ENCODE results near the gene SPACA1.
"Not testable (repeated sequence)": the region's sequence is repeated elsewhere in the genome, so short reads cannot be mapped to it uniquely, and the experiment has no call there.

The SPACA1 gene, protein sequence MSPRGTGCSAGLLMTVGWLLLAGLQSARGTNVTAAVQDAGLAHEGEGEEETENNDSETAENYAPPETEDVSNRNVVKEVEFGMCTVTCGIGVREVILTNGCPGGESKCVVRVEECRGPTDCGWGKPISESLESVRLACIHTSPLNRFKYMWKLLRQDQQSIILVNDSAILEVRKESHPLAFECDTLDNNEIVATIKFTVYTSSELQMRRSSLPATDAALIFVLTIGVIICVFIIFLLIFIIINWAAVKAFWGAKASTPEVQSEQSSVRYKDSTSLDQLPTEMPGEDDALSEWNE

DNA sequence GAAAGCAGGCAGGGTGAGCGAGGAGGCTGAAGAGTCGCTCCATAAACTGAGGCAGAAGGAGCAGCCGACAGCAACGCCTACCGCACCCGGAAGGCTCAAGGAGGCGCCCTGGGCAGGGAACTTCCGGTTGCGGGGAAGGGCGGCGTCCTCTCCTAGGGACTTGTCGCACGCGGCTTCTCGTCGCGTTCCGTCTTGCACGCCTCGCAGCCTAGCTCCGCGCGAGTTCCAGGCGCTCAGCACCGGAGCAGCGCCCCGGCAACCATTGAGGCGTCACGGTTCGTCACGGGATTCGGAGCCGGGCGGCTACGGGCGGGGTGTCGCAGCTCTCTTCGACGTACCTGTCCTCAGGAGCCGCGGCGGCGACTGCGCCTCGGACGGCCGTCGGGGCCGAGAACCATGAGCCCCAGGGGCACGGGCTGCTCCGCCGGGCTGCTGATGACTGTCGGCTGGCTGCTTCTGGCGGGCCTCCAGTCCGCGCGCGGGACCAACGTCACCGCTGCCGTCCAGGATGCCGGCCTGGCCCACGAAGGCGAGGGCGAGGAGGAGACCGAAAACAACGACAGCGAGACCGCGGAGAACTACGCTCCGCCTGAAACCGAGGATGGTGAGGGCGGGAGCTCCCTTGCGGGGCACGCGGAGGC lies at the start of gene SPACA1:
Gene SPACA1 (plus strand): TSS at position 332 of the 641 bp plus-strand sequence. CDS start 65 bp downstream, at position 397.
- DNase-seq = no peak

DNA sequence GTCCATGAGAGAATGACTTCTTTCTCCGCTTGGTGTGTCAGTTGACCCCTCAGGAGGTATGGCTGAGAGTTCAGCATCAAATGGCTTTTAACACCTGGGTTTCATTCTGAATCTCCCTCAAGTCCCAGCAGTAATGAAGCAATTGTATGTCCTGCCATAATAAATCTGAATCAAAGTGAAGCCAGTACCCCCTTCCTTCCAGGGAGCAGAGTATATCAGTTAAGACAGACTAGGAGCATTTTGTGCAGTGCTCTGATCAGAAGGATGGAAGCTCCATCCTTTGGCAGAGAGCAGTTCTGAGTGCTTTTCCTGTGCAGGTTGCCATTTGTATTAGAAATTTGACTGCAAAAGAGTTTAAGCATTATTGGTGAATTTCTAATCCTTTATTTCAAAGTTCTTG lies 46.9 kb upstream of the SPACA1 start:
- DNase-seq = no peak

DNA sequence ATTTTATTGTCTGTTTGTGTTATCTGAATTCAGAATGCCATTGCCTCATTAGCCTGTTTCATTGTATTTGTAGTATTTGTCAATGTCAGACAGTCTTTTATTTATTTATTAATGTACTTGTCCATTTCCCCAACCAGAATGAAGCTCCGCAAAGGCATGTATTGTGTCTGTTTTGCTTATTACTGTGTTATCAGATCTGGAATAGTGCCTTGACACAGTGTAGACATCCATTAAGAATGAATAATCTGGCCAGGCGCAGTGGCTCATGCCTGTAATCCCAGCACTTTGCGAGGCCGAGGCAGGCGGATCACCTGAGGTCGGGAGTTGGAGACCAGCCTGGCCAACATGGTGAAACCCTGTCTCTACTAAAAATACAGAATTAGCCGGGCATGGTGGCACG lies 46.4 kb upstream of the SPACA1 start:
- not testable (repeated sequence) for DNase-seq

DNA sequence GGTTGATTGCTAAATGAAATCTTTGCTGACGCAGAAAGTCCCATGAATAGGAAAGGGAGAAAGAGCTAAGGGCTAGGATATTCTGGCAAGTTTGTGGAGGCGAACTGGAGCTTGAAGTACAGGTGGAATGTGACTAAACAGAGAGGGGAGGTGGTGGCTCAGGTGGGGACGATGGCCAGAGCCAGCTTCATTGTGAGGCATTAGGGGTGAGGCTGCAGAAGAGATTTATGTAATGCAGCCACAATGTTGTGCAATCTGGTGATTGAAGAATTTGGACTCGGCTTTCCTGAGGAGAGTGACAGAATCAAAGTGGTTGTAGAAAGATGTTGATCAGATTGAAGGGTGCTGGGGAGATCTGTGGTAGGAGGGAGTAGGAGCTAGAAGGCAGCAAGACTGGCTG lies 42.9 kb upstream of the SPACA1 start:
- DNase-seq = no peak

DNA sequence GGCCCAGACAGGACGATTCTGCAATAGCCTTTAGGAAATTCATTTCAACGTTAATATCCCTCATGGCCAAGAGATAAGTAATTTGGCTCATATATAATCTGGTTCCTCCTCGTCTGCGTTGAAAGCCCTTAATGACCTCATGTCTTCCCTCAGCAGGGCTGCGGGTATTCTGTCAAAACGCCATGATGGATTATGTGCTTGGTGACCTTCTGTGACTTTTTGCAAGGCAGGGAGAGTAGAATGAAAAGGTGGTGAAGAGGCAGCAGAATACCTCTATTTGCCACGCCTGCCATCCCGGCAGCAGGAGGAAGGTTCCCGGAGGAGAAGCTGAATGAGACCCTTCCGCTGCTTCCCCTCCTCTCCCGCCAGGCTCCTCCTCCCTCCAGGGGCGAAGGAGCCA lies 41.1 kb upstream of the SPACA1 start:
- no peak for DNase-seq

DNA sequence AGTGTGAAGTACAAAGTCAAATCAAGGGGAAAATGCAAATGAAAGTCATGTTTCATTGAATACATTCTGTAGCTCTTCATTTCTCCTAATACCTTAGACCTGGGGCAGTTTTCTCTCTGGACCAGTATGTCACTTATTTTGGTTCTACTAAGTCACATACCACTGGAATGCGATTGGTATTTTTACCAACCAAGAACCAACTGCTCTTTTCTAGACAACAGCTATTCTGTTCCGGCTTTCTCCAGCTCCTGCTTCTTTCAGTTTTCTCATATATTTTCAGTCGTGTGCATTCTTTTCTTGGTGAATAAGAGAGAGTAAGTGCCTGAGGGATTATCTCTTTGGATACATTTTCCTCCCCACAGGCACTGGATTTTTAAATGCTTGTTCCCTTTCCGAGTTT lies 39.2 kb upstream of the SPACA1 start:
- DNase-seq = no peak

DNA sequence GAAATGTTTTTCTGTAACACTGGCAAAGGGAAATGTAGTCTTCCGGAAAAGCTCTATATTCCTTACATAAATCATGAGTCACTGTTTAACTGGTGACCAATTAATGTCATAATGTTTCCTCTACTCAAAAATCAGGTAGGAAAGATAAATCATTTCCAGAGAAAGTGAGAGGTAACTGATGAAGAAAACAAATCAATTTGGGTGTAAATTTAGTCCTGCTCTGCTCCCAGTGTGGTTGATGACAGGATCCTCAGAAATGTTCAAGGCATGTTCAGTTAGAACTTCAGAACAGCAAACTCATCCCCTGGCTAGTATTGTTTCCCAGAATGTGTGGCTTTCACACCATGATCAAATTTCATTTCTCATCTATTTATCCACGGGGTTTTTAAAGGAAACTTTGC lies 38.8 kb upstream of the SPACA1 start:
- no peak for DNase-seq

DNA sequence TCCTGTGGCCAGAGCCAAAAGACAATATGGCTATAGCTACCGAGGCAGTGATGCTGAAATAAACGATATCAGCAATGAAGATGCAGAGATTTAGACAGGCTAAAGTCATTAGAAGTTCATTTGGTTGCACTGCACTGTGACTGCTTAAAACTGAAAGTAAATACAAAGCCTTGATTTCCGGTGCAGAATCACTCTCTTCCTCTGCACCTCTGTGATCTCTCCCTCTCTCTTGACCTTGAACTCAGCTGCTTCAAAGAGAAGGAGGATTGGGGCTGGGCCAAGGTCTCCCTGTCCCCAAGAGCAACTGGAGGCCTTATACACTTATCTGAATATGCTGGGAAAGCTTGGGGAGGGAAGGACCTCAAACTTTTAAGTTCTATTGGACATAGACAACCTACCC lies 34.6 kb upstream of the SPACA1 start:
- DNase-seq = no peak

DNA sequence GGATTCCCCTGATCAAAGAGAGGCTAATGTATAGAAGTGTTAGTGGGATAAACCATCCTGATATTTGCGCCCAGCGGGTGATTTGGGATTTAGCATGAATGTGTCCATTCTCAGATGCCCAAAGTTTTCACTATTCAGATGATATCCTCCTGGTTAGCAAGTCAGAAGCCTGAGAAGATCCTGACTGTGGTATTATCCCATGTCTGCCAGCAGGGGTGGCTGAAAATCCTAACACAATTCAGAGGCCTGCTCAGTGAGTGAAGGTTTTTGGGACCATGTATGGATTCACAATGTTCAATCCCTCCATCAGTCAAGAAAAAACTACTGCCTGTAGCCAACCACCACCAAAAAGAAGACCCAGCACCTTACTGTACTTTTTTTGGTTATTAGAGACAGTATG lies 34.1 kb upstream of the SPACA1 start:
- DNase-seq = no peak

DNA sequence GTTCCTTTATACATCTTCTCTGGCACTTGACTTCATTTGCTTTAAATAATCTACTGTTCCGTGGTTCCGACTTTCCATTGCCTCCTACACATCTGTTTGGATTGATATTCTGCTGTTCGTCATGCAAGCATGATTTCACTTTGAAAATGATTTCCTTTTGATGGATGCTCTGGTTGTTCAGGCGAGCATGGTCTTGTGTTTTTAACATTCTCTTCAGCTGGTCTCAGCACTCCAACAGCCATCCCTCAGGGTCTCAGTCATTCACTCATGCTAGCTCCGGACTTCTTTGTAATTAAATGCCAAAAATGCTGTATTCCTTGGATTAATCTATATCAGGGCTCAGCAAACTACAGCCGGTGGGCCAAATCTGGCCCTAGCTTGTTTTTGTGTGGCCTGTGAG lies 27.2 kb upstream of the SPACA1 start:
- DNase-seq = no peak

DNA sequence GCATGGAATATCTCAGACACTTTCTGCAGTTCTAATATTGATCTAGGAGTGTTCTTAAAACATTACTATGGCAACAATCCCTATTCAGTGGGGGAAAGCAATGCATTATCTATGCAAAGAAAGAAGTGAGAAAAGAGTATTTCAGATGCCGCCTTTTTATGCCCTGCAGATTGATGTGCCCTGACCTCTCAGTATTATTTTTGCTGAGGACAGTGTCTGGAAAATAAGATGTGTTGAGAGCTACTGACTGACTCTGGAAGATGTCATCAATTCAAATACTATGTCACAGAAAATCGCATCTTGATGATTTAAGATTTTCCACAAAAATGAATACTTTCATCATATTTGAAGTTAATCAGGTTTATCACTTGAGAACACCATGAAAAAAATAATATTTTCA lies 22.9 kb upstream of the SPACA1 start:
- DNase-seq = no peak

DNA sequence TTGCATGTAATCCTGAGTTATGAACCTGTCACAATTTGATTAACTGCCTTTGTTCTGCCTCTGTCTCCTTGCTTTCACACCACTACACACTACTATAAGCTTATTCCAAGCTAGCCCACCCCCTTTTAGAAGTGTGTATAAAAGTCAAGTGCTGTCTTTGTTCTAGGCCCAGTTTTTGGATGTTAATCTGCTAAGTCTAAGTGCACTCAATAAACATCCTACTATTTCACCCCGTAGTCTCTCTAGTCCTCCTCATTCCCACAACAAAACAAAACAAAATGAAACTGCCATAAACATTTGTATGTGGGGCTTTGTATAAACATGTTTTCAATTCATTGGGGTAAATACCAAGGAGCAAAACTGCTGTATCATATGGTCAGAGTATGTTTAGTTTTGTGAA lies 16.1 kb upstream of the SPACA1 start:
- no peak for DNase-seq

DNA sequence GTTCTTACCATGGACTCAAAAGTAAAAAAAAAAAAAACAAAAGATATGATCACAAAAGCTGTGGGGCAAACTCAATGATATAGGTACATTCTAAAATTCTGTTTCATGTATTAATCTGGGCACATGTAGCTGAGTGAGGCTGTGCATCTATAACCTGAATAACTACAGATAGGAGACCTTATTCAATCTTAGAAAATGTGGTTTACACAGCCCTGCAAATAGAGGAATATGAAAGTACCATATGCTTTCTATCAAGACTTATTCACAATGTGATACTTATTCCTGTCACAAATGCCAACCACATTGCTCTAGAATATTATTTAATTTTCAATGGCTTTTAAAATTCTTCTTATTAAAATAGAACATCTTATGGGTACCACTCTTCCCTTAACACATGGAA lies 3.1 kb upstream of the SPACA1 start:
- no peak for DNase-seq

DNA sequence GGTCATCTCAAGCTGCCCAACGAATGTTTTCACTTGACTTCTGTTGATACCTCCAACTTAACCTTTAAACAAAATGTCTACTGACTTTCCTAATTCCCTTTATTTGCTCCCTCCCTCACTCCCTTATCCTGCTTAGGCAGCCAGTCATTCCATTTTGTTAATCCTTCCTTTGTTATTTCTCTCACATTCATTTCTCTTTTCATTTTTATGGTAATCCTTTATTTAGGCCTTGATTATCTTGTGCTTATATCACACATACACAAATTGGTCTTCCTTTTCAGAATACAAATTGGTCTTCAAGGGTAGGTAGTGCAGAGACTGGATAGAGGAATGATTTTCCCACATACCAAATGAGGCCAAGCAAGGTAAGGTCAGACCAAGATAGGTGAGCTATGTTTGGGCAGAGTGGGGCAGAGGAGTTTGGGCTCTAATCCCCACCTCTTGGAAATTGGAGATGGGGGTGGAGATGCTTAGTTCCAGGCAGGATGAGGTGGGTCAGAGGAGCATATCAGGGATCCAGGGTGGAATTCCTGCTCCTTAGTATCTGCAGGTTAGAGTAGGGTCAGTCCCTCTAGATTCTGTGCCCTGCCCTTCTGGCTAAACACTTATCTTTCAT lies 2.0 kb upstream of the SPACA1 start:
- DNase-seq = no peak

DNA sequence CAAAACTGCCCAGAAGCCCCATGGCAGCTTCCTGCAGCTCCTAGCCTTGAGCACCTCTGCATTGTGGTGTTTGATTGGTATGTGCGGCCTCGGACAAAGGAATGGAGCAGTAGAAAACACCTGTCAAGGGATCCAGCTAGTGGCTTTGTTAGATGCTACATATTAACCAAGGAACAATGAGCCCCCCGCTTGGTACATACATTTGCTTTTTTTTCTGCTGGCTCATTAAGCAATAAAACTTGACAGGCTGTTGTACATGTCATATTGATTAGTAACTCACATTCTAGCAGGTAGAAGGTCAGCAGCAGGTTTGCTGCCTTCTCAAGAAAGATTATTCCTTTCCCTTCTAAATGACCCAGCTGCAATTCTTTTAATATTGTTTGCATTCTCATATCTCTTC lies 937 bp downstream of the SPACA1 start:
- no peak for DNase-seq

DNA sequence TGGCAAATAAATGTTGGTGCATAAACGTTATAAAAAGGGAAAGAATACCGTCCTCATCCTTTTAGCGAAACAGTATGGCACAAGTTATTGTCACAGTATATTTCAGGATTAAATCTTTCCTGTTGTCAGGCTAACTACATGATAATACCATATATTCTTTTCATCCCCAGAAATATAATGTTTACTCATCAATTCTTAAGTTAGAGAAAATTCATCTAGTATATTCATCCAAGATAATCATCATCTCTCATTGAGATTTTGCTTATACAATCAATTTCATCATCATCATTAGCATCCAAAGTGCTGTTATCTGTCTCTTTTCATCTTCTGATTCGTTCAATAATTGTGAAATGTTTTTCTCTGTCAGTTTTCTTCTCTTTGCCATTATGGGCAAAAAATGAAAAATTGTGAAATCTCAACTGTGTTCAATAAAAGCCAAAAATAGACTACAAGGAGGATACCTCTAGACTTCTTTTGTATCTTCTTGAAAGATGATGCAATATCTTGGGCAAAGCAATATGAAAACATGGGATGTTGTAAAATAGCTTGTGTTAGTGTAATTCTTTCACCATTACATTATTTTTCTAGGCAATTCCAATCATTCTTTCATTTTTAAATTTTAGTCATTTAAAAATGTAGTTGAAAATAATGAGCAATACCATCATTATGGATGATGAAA lies 2.6 kb downstream of the SPACA1 start:
- DNase-seq = no peak

DNA sequence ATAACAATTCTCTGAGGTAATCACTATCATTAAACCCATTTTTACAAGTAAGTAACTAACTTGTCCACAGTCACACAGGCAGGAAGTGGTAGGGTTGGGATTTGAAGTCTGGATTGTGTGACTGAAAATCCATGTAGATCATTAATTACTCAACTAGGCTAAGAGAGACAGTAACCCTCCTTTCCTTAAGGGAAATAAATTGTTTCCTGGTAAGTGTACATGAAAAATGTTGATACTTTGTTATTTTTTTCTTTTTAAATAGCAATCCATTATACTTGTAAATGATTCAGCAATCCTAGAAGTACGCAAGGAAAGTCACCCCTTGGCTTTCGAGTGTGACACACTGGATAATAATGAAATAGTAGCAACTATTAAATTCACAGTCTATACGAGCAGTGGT lies 11.6 kb downstream of the SPACA1 start:
- DNase-seq = no peak

DNA sequence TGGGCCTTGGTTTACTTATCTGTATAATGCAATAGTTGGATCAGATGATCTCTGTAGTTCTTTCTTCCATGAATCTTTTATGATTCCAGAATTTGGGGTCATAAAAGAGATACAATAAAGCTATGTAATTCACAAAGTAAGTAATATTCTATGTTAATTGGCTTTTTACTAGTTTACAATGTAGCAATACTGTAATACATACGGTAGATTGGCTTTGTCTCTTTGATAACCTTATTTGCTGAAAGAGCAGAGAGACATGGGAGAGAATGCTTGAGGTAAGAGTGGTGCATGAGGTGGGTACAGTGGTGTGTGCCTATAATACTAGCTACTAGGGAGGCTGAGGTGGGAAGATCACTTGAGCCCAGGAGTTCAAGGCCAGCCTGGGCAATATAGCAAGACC lies 14.7 kb downstream of the SPACA1 start:
- DNase-seq = no peak

DNA sequence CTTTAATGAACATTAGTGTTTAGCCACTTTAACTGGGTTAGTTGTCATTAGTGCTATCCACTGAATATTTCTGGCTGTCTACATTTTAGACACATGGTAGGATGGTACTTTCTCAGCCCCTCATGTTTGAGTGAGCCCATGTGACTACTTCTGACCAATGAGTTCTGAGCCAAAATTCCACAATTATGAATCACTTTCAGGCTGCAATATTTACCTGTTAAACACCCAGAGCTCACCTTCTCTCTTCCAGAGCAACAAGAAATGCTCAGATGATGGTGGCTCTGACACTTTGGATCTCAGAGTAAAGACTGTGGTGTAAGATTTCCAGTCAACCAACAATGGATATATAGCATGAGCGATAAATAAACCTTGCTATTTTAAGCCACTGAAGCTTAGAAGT lies 24.8 kb downstream of the SPACA1 start:
- no peak for DNase-seq

DNA sequence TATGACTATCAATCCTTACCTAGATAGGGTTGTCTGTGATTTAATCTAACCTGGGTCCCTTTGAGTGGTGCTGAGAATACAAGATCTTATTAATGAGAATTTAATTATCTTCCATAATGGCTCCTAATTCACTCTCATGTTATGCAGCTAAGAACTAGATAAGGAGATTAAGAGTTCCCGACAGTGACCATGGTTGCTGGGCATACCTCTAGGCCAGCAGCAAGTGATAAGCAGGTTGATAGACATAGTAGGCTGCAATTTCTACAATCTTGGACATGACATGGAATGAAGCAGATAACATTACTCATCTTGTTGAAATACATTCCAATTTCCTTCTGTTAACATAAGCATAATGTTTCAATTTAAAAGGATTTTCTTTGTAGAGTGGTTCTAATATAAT lies 27.1 kb downstream of the SPACA1 start:
- DNase-seq = no peak

DNA sequence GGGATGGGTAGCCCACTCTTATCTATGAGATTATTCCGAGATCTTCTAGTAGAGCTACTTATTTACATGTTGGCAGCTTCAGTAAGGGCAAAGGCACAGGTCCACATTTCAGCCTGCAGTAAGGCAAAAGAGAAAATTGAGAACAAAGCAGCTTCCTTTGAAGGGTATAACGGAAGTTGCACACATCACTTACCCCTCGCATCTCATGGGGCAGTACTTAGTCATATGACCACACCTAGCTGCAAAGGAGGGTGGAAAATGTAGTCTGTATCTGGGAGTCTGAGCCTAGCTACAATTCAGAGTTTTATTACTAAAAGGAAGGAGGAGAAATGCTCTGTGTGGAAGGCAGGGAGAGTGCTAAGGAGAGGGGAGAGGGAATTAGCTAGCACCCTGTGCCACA lies 29.7 kb downstream of the SPACA1 start:
- DNase-seq = no peak

DNA sequence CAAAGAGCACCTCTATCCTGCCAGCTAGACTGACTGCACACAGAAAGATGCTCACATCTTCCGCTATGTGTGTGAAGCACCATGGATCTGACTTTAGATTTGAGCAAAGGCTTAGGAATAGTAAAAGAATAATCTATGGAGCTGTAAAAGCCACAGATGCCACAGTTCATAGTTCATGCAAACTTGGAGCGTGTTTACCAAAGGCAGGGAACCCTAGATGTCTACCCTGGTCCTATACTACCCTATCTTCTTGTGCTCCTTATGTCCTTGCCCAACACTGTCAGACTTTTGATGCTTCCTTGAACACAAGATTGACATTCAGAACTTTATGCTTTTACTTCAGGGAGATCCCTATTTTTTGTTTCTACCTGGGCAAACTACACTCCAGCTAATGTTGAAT lies 39.2 kb downstream of the SPACA1 start:
- no peak for DNase-seq

DNA sequence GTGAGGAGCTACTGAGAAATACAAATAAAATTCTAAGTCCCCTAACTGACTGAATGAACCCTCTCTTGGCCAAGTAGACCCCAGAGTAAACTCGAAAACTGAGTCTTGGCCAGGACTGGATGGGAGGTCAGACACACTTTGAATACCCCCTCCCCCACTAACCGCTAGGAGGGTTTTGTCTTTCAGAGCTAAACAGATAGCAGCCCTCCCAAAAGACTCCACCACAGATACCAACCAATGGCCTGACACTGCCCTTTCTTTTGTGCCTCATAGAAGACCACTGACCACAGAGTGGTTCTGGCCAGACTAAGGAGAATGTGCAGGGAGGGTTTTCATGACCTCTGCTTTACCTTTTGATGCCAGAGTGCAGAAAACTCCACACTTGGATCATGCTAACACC lies 42.1 kb downstream of the SPACA1 start:
- no peak for DNase-seq

DNA sequence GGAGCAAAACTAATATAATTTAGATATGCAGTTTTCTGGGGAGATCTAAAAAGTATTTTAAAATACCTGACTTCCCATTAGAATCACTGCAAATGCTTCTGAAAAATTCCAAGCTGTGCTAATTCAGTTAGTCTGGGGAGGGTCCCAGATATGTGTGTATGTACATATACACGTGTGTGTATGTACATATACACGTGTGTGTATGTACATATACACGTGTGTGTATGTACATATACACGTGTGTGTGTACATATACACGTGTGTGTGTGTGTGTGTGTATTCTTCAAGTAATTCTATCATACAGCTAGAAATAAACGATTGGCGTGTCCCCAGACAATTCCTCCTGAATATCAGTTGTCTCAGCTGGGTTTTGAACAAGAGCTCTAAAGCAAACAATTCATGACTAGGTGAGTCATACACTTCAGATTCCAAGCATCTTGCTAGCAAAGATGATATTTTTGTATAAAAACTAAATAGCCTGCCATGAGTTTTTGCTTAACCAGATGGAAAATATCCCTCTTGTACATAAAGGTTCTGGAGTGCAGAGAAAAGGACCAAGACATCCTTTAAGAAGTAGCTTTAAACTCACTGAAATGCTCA lies 58.2 kb downstream of the SPACA1 start:
- no peak for DNase-seq

All from NCI-H2081 treated with DMSO at 0.1 percent for 48 hours (cell line).